Common myeloid progenitor, CD34-positive (primary cell): ENCODE measurements around the gene TSPO2. TPM values are rescaled to one million over a fixed set of nuclear protein-coding genes. Genes with fewer than 3 reads are reported as not detected.

Experiments
- CTCF ChIA-PET: fragments of 350-600 bp; sonication (Branson Sonifier 250); formaldehyde crosslinking; loops from one replicate; lab custom pipeline; 2021; ENCODE audit warnings: antibody characterized with exemption; lab: Charles Lee
- POLR2A ChIA-PET: fragments of 350-600 bp; sonication (Branson Sonifier 250); formaldehyde crosslinking; loops from one replicate; lab custom pipeline; 2021; ENCODE audit warnings: antibody characterized with exemption; lab: Charles Lee
- DNase-seq, 3 donors: peaks; one replicate each; pipeline versions ENCODE4 v3.0.0 to v3.0.0-alpha.2; 2013
- H3K27ac ChIP-seq, 2 experiments: 1 replicate in 1 of 2; 2 replicates in 1 of 2; pipeline ENCODE4 v1.7.0; 2013; ENCODE audit warnings: inconsistent platforms in 2 of 2, low read length in 2 of 2, mild to moderate bottlenecking in 2 of 2, low read depth in 1 of 2, moderate library complexity in 1 of 2; ENCODE audit not compliant: severe bottlenecking in 2 of 2, insufficient read depth in 1 of 2, poor library complexity in 1 of 2
- H3K27me3 ChIP-seq, 5 experiments: replicated peaks in 2 of 5; 1 replicate in 3 of 5; 2 replicates in 2 of 5; pipeline versions ENCODE4 v1.6.1 to v1.7.0; 2013; ENCODE audit warnings: low read length in 4 of 5, mild to moderate bottlenecking in 2 of 5, moderate library complexity in 2 of 5, inconsistent platforms in 1 of 5; ENCODE audit not compliant: insufficient read depth in 5 of 5, control insufficient read depth in 4 of 5
- H3K36me3 ChIP-seq, 4 experiments: 1 replicate in 2 of 4; 2 replicates in 2 of 4; pipeline versions ENCODE4 v1.6.1 to v1.7.0; 2013; ENCODE audit warnings: low read length in 3 of 4, control low read depth in 1 of 4, mild to moderate bottlenecking in 1 of 4; ENCODE audit not compliant: control insufficient read depth in 4 of 4, insufficient read depth in 4 of 4
- H3K4me1 ChIP-seq, 4 experiments: 1 replicate in 3 of 4; 2 replicates in 1 of 4; pipeline versions ENCODE4 v1.6.1 to v1.7.1; 2013; ENCODE audit warnings: low read length in 3 of 4, mild to moderate bottlenecking in 3 of 4, control low read depth in 1 of 4, inconsistent platforms in 1 of 4, moderate library complexity in 1 of 4; ENCODE audit not compliant: control insufficient read depth in 4 of 4, insufficient read depth in 4 of 4; ENCODE audit errors: control extremely low read depth in 1 of 4
- H3K4me3 ChIP-seq, 7 experiments: 1 replicate in 4 of 7; 2 replicates in 3 of 7; pipeline versions ENCODE4 v1.5.1 to v1.7.0; 2013; ENCODE audit warnings: mild to moderate bottlenecking in 7 of 7, low read length in 6 of 7, moderate library complexity in 6 of 7, inconsistent platforms in 2 of 7, low read depth in 2 of 7, control low read depth in 1 of 7; ENCODE audit not compliant: insufficient read depth in 4 of 7, control insufficient read depth in 1 of 7; ENCODE audit errors: extremely low read depth in 1 of 7
- H3K9me3 ChIP-seq, 5 experiments: 1 replicate in 4 of 5; 2 replicates in 1 of 5; pipeline versions ENCODE4 v1.6.1 to v1.7.1; 2013; ENCODE audit warnings: low read length in 4 of 5, mild to moderate bottlenecking in 2 of 5, inconsistent platforms in 1 of 5, low read depth in 1 of 5, moderate library complexity in 1 of 5; ENCODE audit not compliant: control insufficient read depth in 4 of 5, insufficient read depth in 2 of 5; ENCODE audit errors: control extremely low read depth in 1 of 5
- WGBS: methylation state at CpG from one replicate; pipeline ENCODE4 v1.1.5; 2013; ENCODE audit not compliant: insufficient coverage; 5-methylcytosine and 5-hydroxymethylcytosine counted together
- polyA plus RNA-seq: library from polyadenylated mRNA; unstranded; fragments of 120-200 nt; gene quantifications from one replicate; pipeline ENCODE4 v1.2.1, GENCODE V29; 2013

The TSPO2 gene, protein sequence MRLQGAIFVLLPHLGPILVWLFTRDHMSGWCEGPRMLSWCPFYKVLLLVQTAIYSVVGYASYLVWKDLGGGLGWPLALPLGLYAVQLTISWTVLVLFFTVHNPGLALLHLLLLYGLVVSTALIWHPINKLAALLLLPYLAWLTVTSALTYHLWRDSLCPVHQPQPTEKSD
- polyA plus RNA-seq, result 0.13 TPM

DNA sequence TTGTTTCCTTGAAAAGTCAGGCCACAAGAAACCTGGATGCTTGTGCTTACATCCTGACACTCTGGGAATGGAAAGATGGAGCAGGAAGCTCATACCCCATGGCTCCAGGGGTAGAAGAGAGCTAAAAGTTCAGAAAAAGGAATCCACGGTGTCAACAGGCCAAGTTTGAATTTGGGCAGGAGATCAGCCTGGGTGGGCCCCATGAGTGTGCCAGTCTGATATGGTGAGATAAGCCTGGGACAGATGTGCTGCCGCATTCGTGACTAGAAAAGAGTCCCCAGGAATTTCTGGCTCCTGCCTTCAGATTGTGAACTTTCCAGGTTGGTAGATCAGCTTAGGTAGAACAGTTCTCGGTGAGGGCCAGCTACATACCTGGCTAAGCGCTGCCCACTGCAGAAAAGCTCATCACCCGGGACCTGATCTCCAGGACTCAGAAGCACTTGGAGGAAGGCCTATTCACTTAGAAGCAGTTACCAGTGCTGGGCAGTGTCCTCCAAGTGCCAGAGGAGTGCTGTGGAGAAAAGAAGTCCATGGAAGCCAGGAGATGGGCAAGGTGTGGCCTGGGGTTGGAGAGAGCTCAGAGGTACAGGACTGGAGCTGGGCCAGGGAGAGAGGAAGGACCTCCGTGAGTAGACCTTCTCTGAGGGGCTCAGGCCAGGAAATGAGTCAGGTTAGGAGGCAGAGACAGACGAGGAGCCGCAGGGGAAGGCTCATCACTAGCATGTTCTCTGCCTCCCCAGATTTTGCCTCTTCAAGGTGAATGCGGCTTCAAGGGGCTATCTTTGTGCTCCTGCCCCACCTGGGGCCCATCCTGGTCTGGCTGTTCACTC, at the start of gene TSPO2:
Gene TSPO2, plus strand, starts transcription at position 242 of the 830 bp plus-strand sequence. Its CDS starts 519 bp downstream, at position 761.
- Histone ChIP-seq H3K36me3 (no peaks in the 10 kb centered on the region), H3K4me3 (no peak within 1 kb of the TSS), H3K27me3 (peaks cover 0 to 2% (median 0%) of the 10 kb centered on the region in 5 experiments), H3K27ac (no peak within 1 kb of the TSS), H3K4me1 (peaks cover 0 to 8% (median 7%) of the 10 kb centered on the region in 4 experiments), H3K9me3 (no peaks in the 10 kb centered on the region)
- WGBS, result 83% methylated on average over 10 of the region's 10 CpGs
- ChIA-PET POLR2A (no interaction called here), CTCF (interaction anchor here (1.2 to 7.6 kb wide), 3 partner anchors 10 to 26 kb away, joined by 3 to 82 read pairs (median 17); partner anchors contain the start of gene APOBEC2)
- no peak for DNase-seq

GRCh38 chr6:40992746-40993145, 49.5 kb upstream of the TSPO2 start:
- WGBS, result 93% methylated on average over 3 of the region's 3 CpGs
- no peak for DNase-seq
- no peaks in the 10 kb centered on the region for H3K9me3 ChIP-seq
- H3K27ac ChIP-seq, result no peak overlapping the region
- no peak overlapping the region for H3K4me3 ChIP-seq
- peaks cover 0 to 4% (median 0%) of the 10 kb centered on the region in 5 experiments for H3K27me3 ChIP-seq
- CTCF ChIA-PET, result interaction anchor here (1.2 kb wide), 1 partner anchor 30 kb away, joined by 3 read pairs; no protein-coding TSS in a partner anchor
- no peaks in the 10 kb centered on the region for H3K4me1 ChIP-seq
- POLR2A ChIA-PET, result no interaction called here
- no peaks in the 10 kb centered on the region for H3K36me3 ChIP-seq

DNA sequence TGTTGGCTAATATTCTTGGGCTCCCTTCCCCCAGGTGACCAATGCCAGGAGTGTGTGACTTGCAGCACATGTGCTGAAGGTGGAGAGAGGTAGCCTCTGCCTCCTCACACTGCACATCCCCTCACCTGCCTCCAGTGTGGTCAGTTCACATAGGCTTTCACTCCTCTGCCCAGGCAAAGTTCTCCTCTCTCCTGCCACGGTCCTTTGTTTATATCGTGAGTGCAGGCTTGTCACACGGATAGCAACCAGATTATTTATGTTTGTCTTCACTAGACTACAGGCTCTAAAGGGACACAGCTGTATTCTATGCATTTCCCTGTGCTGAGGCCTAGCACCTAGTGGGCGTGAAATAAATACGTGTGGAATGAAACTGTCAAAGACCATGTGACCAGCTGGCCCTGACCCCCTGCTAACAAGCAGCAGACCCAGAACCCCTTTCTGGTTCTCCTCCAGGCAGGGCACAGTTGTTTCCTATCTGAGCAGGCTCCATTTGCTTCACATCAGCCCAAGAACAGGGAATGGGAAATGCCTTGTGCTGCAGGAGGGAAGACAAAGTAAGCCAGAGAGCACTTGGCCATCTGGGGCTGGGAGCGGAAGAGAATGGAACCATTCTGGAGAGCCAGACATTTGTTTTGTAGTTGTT, 45.6 kb upstream of the TSPO2 start:
- POLR2A ChIA-PET, result no interaction called here
- Histone ChIP-seq H3K36me3 (no peaks in the 10 kb centered on the region), H3K27me3 (peaks cover 0 to 10% (median 0%) of the 10 kb centered on the region in 5 experiments), H3K9me3 (no peaks in the 10 kb centered on the region), H3K27ac (no peak overlapping the region), H3K4me1 (no peaks in the 10 kb centered on the region), H3K4me3 (no peak overlapping the region)
- no peak for DNase-seq
- WGBS, result 96% methylated on average over 6 of the region's 6 CpGs
- CTCF ChIA-PET, result interaction anchor here (1.0 to 9.4 kb wide), 2 partner anchors 8 to 31 kb away, joined by 3 to 73 read pairs; no protein-coding TSS in a partner anchor

DNA sequence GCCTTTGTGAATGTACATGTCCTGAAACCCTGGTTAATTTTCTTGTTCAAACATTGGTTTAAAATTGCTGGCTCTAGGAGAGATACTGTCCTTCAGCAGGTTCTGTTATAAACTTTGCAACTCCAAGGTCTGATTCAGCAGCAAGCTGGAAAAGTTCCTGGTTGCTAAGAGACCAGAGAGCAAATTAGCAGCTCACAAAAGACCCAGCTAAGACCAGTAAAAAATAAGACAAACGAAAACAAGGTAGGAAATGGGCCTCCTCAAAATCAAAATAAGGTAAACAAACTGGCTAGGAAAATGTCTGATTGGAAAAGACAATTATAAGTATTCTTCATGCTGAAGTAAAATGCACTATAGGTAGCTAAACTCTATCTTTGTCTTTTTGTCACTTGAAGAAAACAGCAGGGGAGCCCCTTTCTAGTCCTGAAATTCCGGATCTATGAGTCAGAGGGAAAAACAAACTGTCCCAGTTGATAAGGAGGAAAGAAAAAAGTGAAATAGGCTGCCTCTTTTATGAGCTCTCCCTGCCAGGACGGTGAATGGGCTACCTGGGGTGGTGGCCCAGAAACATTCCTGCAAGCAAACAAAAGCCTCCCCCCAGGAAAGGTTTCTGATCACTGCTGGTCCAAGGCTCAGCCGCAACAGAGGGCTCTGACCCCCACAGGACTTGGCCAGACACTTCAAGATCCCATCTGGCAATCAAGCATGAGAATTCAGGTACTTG, 44.9 kb upstream of the TSPO2 start:
- ChIA-PET POLR2A (interaction anchor here (0.9 kb wide), 1 partner anchor 14 kb away, joined by 3 read pairs; no protein-coding TSS in a partner anchor), CTCF (interaction anchor here (1.0 to 9.4 kb wide), 7 partner anchors 7 to 72 kb away, joined by 3 to 73 read pairs (median 4); partner anchors contain the start of gene UNC5CL)
- DNase-seq, result no peak
- Histone ChIP-seq H3K27me3 (peaks cover 0 to 6% (median 0%) of the 10 kb centered on the region in 5 experiments), H3K4me3 (no peak overlapping the region), H3K36me3 (no peaks in the 10 kb centered on the region), H3K9me3 (no peaks in the 10 kb centered on the region), H3K4me1 (no peaks in the 10 kb centered on the region), H3K27ac (no peak overlapping the region)
- WGBS, result 93% methylated on average over 3 of the region's 4 CpGs

DNA sequence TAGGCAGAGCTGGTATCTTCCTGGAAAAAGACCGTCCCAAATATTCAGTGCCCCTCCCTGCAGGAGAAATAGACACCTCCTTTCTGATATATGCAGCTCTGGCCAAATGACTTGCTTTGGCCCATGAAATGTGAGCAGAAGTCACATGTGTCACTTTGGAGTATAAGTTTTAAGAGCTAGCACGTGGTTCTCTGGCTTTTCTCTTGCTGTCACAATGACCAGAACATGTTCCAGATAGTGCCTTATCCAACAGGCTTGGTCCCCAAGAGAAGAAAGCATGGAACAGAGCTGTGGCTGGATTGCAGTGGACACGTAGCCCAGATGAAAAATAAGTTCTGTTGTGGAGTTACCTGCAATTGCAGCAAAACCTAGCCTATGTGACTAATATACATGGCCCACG, 43.6 kb upstream of the TSPO2 start:
- no peaks in the 10 kb centered on the region for H3K36me3 ChIP-seq
- POLR2A ChIA-PET, result no interaction called here

GRCh38 chr6:40999569-40999968, 42.7 kb upstream of the TSPO2 start:
- CTCF ChIA-PET, result interaction anchor here (0.9 to 9.4 kb wide), 11 partner anchors 8 to 125 kb away, joined by 3 to 73 read pairs (median 4); partner anchors contain the start of gene UNC5CL
- H3K27me3 ChIP-seq, result peaks cover 0 to 10% (median 0%) of the 10 kb centered on the region in 5 experiments
- H3K36me3 ChIP-seq, result no peaks in the 10 kb centered on the region
- DNase-seq, result peak; percentile 75 to 87 (median 86)
- 9% methylated on average over 2 of the region's 3 CpGs for WGBS
- no peaks in the 10 kb centered on the region for H3K9me3 ChIP-seq
- POLR2A ChIA-PET, result interaction anchor here (1.2 kb wide), 1 partner anchor 71 kb away, joined by 3 read pairs; no protein-coding TSS in a partner anchor
- H3K4me3 ChIP-seq, result no peak overlapping the region
- no peaks in the 10 kb centered on the region for H3K4me1 ChIP-seq
- H3K27ac ChIP-seq, result no peak overlapping the region

More for the DNA sequence above, 43.6 kb upstream of the TSPO2 start:
- H3K27me3 ChIP-seq, result peaks cover 0 to 8% (median 0%) of the 10 kb centered on the region in 5 experiments
- CTCF ChIA-PET, result interaction anchor here (0.9 to 9.4 kb wide), 11 partner anchors 9 to 124 kb away, joined by 3 to 73 read pairs (median 4); partner anchors contain the start of gene UNC5CL
- no peaks in the 10 kb centered on the region for H3K4me1 ChIP-seq
- no peak for DNase-seq
- no peak overlapping the region for H3K4me3 ChIP-seq
- no peaks in the 10 kb centered on the region for H3K9me3 ChIP-seq
- no peak overlapping the region for H3K27ac ChIP-seq
- WGBS, result 92% methylated on average over 2 of the region's 4 CpGs
